Right lobe of liver (tissue), 6 donors: ENCODE measurements around the gene ZMIZ1. TPM values are rescaled to one million over a fixed set of nuclear protein-coding genes. Genes with fewer than 3 reads are reported as not detected.
A peak's percentile ranks its signal among the peaks of the same experiment; 100 is the strongest.

Source experiments
- ATAC-seq, 4 donors: fragments of 200-7000 bp; cut with Tn5 transposase; one replicate each; pipeline ENCODE4 v1.9.1; 2020; ENCODE audit warnings: mild to moderate bottlenecking in 4 of 4, moderate library complexity in 4 of 4
- DNase-seq, 3 donors: peaks; one replicate each; pipeline ENCODE4 v3.0.0-alpha.2; 2020
- H3K27ac ChIP-seq, 3 donors: fragments of 200-600 bp; one replicate each; pipeline ENCODE4 v1.8.0; 2022
- H3K27me3 ChIP-seq, 2 donors: fragments of 200-600 bp; one replicate each; pipeline ENCODE4 v1.8.0; 2022
- H3K36me3 ChIP-seq, 4 donors: fragments of 200-600 bp; sonication (generic) in 1 of 4; one replicate each; pipeline versions ENCODE4 v1.5.1 to v1.8.0; 2017 to 2022; ENCODE audit warnings: control low read depth in 1 of 4
- H3K4me1 ChIP-seq, 4 donors: fragments of 200-600 bp; sonication (generic) in 1 of 4; one replicate each; pipeline versions ENCODE4 v1.5.1 to v1.8.0; 2017 to 2022; ENCODE audit warnings: control low read depth in 1 of 4
- H3K4me3 ChIP-seq, 3 donors: fragments of 200-600 bp; one replicate each; pipeline ENCODE4 v1.8.0; 2022
- H3K9me3 ChIP-seq, 4 donors: fragments of 200-600 bp; sonication (generic) in 1 of 4; one replicate each; pipeline versions ENCODE4 v1.5.1 to v1.8.0; 2017 to 2022; ENCODE audit warnings: control low read depth in 1 of 4
- CTCF ChIP-seq, 4 donors: fragments of 200-600 bp in 3 of 4; fragments of 450-650 bp in 1 of 4; IDR thresholded peaks; one replicate each; pipeline versions ENCODE4 v1.5.1 to v1.8.0; 2016 to 2022; ENCODE audit warnings: antibody characterized with exemption in 4 of 4, mild to moderate bottlenecking in 2 of 4
- POLR2A ChIP-seq: fragments of 450-650 bp; IDR thresholded peaks from one replicate; pipeline ENCODE4 v1.6.1; 2017; ENCODE audit warnings: antibody characterized with exemption, mild to moderate bottlenecking
- whole genome bisulfite sequencing: methylation state at CpG from one replicate; pipeline ENCODE4 v1.1.6; 2018; ENCODE audit warnings: low coverage, low lambda C conversion rate; ENCODE audit not compliant: insufficient coverage; ENCODE audit errors: missing lambda C conversion rate; 5-methylcytosine and 5-hydroxymethylcytosine counted together
- intact Hi-C, 2 donors: fragments of 100-400 bp; cut with DNase I; formaldehyde crosslinking; loops; one replicate each; pipeline versions ENCODE4 v1.11.2 to v1.14.1; 2022
- total RNA-seq, 6 experiments: library from RNA; depleted of rRNA in 2 of 6; stranded (reverse); fragments of >200 nt in 2 of 6; fragmentation: NEBNext Ultra II Directional in 3 of 6; extraction: Animal tissue kit (Norgen Biotek cat#: 25700) in 3 of 6; gene quantifications; one replicate each; pipeline versions ENCODE4 v1.1.0 to v1.2.4, GENCODE V29; 2016 to 2023
- donor health status: DM: no; HTN: yes; CAD: no.
- donor health status: DM: no; HTN: no; CAD: no.
- donor health status: DM: no; HTN: no; CAD: no.
- donor health status: DM: no; HTN: yes; CAD: no.
- donor health status: DM: no; HTN: yes; CAD: no.

ZMIZ1 gene
- total RNA-seq, 6 experiments from 2014 or later = 9.9 to 22.8 (median 12.3) TPM

DNA sequence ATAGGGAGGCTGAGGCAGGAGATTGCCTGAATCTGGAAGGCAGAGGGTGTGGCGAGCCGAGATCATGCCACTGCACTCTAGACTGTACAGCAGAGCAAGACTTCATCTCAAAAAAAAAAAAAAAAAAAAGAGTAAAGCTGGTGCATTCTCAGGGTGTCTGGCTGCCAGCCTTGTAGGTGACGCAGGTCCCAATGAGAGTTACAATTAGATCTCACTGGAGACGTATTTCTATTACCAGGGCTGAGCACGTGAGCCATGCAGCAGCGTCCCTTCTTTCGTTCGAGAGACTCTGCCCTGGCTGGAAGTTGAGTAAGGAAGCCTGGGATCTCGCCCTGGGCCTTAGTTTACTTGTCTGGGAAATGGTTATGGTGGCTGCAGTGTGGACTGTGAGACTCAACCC lies 22.4 kb upstream of the ZMIZ1 start:
- no peak overlapping the region for H3K4me3 ChIP-seq
- TF ChIP-seq POLR2A = no peak
- TF ChIP-seq CTCF (IDR thresholded peaks at IDR 0.05) = no peak
- no peaks in the 10 kb centered on the region for H3K9me3 ChIP-seq
- no peak overlapping the region for H3K27ac ChIP-seq
- peak in 2 of 3 donors; percentile 21 to 22 for DNase-seq
- ATAC-seq = no peak
- H3K27me3 ChIP-seq = no peaks in the 10 kb centered on the region
- intact Hi-C loops = no loop called here
- H3K36me3 ChIP-seq = no peaks in the 10 kb centered on the region
- H3K4me1 ChIP-seq = no peaks in the 10 kb centered on the region
- 93% methylated on average over 8 of the region's 9 CpGs for WGBS

GRCh38 chr10:79046741-79047583 lies 21.8 kb upstream of the ZMIZ1 start:
- no peak overlapping the region for H3K27ac ChIP-seq
- no peak for TF ChIP-seq POLR2A
- TF ChIP-seq CTCF (IDR thresholded peaks at IDR 0.05) = no peak
- peak; percentile 25 to 61 (median 41) for DNase-seq
- intact Hi-C loops = no loop called here
- H3K9me3 ChIP-seq = no peaks in the 10 kb centered on the region
- H3K4me3 ChIP-seq = no peak overlapping the region
- 71% methylated on average over 1 of the region's 6 CpGs for WGBS
- ATAC-seq = peak; percentile 49 to 79 (median 66)
- no peaks in the 10 kb centered on the region for H3K4me1 ChIP-seq
- H3K27me3 ChIP-seq = no peaks in the 10 kb centered on the region
- no peaks in the 10 kb centered on the region for H3K36me3 ChIP-seq

GRCh38 chr10:79047584-79047874 lies 21.2 kb upstream of the ZMIZ1 start:
- no peaks in the 10 kb centered on the region for H3K27me3 ChIP-seq
- H3K27ac ChIP-seq = peak overlapping the region in 1 of 3 donors; percentile 2
- H3K9me3 ChIP-seq = no peaks in the 10 kb centered on the region
- ATAC-seq (no peak), DNase-seq (peak in 1 of 3 donors; percentile 24)
- H3K4me1 ChIP-seq = no peaks in the 10 kb centered on the region
- no peaks in the 10 kb centered on the region for H3K36me3 ChIP-seq
- intact Hi-C loops = no loop called here
- TF ChIP-seq POLR2A (no peak), CTCF (IDR thresholded peaks at IDR 0.05) (no peak)
- no peak overlapping the region for H3K4me3 ChIP-seq
- 86% methylated on average over 4 of the region's 4 CpGs for WGBS

GRCh38 chr10:79047875-79048638 lies 20.7 kb upstream of the ZMIZ1 start:
- H3K27me3 ChIP-seq = no peaks in the 10 kb centered on the region
- ATAC-seq (peak; percentile 50 to 61 (median 57)), DNase-seq (peak; percentile 46 to 53 (median 47))
- intact Hi-C loops = no loop called here
- no peaks in the 10 kb centered on the region for H3K36me3 ChIP-seq
- no peaks in the 10 kb centered on the region for H3K9me3 ChIP-seq
- H3K4me3 ChIP-seq = no peak overlapping the region
- peak overlapping the region in 1 of 3 donors; percentile 33 for H3K27ac ChIP-seq
- WGBS = 45% methylated on average over 7 of the region's 13 CpGs
- no peaks in the 10 kb centered on the region for H3K4me1 ChIP-seq
- TF ChIP-seq POLR2A = no peak
- TF ChIP-seq CTCF (IDR thresholded peaks at IDR 0.05) = no peak
